Measurements from ENCODE around the gene KHDRBS2.

KHDRBS2 gene

DNA sequence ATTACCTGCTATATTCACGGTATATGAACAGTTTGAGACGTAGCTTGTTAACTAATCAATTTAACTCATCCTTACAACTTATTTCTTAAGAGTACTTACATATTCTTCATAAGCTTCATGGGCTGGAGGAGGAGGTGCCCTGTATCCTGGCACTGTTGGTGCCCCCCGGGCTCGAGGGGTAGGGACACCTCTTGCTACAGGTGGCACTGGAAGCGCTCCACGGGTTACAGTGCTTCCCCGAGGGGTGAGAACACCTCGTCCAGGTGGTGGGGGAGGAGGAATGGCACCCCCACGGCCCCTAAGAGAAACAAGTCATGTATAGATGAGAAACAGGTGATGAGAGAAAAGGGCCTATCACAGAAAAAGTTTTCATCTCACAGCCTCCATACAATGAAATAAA is 391.5 kb downstream of the KHDRBS2 start:
- TF ChIP-seq, protein P1, sequence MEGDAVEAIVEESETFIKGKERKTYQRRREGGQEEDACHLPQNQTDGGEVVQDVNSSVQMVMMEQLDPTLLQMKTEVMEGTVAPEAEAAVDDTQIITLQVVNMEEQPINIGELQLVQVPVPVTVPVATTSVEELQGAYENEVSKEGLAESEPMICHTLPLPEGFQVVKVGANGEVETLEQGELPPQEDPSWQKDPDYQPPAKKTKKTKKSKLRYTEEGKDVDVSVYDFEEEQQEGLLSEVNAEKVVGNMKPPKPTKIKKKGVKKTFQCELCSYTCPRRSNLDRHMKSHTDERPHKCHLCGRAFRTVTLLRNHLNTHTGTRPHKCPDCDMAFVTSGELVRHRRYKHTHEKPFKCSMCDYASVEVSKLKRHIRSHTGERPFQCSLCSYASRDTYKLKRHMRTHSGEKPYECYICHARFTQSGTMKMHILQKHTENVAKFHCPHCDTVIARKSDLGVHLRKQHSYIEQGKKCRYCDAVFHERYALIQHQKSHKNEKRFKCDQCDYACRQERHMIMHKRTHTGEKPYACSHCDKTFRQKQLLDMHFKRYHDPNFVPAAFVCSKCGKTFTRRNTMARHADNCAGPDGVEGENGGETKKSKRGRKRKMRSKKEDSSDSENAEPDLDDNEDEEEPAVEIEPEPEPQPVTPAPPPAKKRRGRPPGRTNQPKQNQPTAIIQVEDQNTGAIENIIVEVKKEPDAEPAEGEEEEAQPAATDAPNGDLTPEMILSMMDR (conservative IDR thresholded peaks at IDR 0.05; ENCODE audit: low read length): no peak
- no peak for TF ChIP-seq EZH2phosphoT487 (IDR thresholded peaks at IDR 0.05; ENCODE audit: borderline replicate concordance)
- Histone ChIP-seq H3K4me1 (ENCODE audit: insufficient read depth, low read length, poor library complexity, severe bottlenecking) (no peaks in the 10 kb centered on the region), H3K27me3 (ENCODE audit: insufficient read depth, low read length, poor library complexity, severe bottlenecking) (no peaks in the 10 kb centered on the region), H3K9me2 (replicated peaks; ENCODE audit: low read depth, low read length) (no peaks in the 10 kb centered on the region), H3K9ac (ENCODE audit: low read depth, low read length, poor library complexity, severe bottlenecking) (no peak overlapping the region), H3F3A (ENCODE audit: low read depth) (no peaks in the 10 kb centered on the region), H3K79me2 (ENCODE audit: insufficient read depth, low read length) (no peaks in the 10 kb centered on the region), H3K4me2 (ENCODE audit: low read depth, low read length, poor library complexity, severe bottlenecking) (no peak overlapping the region), H2AFZ (ENCODE audit: low read length) (no peak overlapping the region), H3K4me3 (ENCODE audit: low read length, poor library complexity, severe bottlenecking) (no peak overlapping the region), H4K20me1 (ENCODE audit: insufficient read depth, low read length, poor library complexity, severe bottlenecking) (no peaks in the 10 kb centered on the region), H3K36me3 (ENCODE audit: insufficient read depth, low read length) (no peaks in the 10 kb centered on the region), H3K9me3 (ENCODE audit: insufficient read depth, low read depth, low read length) (no peaks in the 10 kb centered on the region)

DNA sequence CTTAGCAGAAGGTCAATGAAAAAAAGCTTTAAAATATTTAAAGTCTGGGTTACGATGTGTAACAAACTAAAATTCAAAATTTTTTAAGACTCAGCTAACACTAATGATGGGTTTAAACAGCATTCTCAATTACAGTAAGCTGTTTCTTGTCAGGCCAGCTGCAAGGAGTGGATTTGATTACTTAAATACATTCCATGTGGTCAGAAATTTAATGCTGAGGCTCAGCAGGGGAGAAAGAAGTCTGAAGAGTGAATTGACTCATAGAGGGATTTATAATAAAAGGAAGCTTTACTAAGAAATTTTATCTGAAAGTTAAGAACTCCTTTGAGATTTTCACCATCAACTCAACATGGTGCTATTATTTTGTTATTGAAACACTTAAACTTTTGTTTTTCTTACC is 398.6 kb downstream of the KHDRBS2 start:
- Histone ChIP-seq H3K4me2 (ENCODE audit: low read depth, low read length, poor library complexity, severe bottlenecking) (no peak overlapping the region), H3K9me2 (replicated peaks; ENCODE audit: low read depth, low read length) (no peaks in the 10 kb centered on the region), H3K9ac (ENCODE audit: low read depth, low read length, poor library complexity, severe bottlenecking) (no peak overlapping the region), H3K4me3 (ENCODE audit: low read length, poor library complexity, severe bottlenecking) (no peak overlapping the region), H3K36me3 (ENCODE audit: insufficient read depth, low read length) (no peaks in the 10 kb centered on the region), H3K9me3 (ENCODE audit: insufficient read depth, low read depth, low read length) (no peaks in the 10 kb centered on the region), H3K4me1 (ENCODE audit: insufficient read depth, low read length, poor library complexity, severe bottlenecking) (no peaks in the 10 kb centered on the region), H3K79me2 (ENCODE audit: insufficient read depth, low read length) (no peaks in the 10 kb centered on the region), H4K20me1 (ENCODE audit: insufficient read depth, low read length, poor library complexity, severe bottlenecking) (no peaks in the 10 kb centered on the region), H2AFZ (ENCODE audit: low read length) (no peak overlapping the region), H3K27me3 (ENCODE audit: insufficient read depth, low read length, poor library complexity, severe bottlenecking) (no peaks in the 10 kb centered on the region), H3F3A (ENCODE audit: low read depth) (no peaks in the 10 kb centered on the region)
- TF ChIP-seq, protein P1 (conservative IDR thresholded peaks at IDR 0.05; ENCODE audit: low read length): no peak
- no peak for TF ChIP-seq EZH2phosphoT487 (IDR thresholded peaks at IDR 0.05; ENCODE audit: borderline replicate concordance)

DNA sequence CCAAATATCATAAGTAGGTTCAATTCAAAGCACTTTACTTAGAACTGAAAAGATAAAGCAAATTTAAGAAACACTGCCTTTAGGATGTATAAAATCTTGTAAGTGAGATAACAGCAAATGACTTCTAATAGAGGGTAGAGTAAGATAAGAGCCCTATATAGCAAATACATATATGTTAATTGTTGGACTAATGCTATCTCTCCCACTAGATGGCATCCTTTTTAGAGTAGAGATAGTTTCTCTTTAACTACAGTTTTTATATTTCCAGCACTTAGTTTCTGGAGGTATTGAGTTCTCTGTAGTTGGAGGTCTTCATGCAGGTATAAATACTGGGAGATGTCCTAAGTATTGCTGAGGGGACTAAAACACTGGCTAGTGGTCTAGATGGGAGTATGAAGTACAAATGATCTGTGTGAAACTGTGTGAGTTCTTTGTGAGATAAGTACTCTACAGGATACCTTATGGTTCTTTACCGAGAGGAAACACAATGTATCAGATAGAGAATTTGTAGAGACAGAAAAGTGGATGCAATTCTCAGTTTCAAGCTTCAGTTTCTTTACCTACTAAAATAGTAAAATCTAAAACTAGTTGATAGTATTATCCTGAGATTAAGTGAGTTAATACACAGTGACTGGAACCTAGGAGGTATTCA is 399.3 kb downstream of the KHDRBS2 start:
- no peaks in the 10 kb centered on the region for H4K20me1 ChIP-seq (ENCODE audit: insufficient read depth, low read length, poor library complexity, severe bottlenecking)
- H3K79me2 ChIP-seq (ENCODE audit: insufficient read depth, low read length): no peaks in the 10 kb centered on the region
- no peaks in the 10 kb centered on the region for H3K27me3 ChIP-seq (ENCODE audit: insufficient read depth, low read length, poor library complexity, severe bottlenecking)
- H3K9ac ChIP-seq (ENCODE audit: low read depth, low read length, poor library complexity, severe bottlenecking): no peak overlapping the region
- H3K9me3 ChIP-seq (ENCODE audit: insufficient read depth, low read depth, low read length): no peaks in the 10 kb centered on the region
- TF ChIP-seq EZH2phosphoT487 (IDR thresholded peaks at IDR 0.05; ENCODE audit: borderline replicate concordance): no peak
- TF ChIP-seq, protein P1 (conservative IDR thresholded peaks at IDR 0.05; ENCODE audit: low read length): peak; percentile 43
- no peak overlapping the region for H3K4me3 ChIP-seq (ENCODE audit: low read length, poor library complexity, severe bottlenecking)
- H3K4me1 ChIP-seq (ENCODE audit: insufficient read depth, low read length, poor library complexity, severe bottlenecking): no peaks in the 10 kb centered on the region
- H3F3A ChIP-seq (ENCODE audit: low read depth): no peaks in the 10 kb centered on the region
- H3K4me2 ChIP-seq (ENCODE audit: low read depth, low read length, poor library complexity, severe bottlenecking): no peak overlapping the region
- H3K9me2 ChIP-seq (replicated peaks; ENCODE audit: low read depth, low read length): no peaks in the 10 kb centered on the region
- no peak overlapping the region for H2AFZ ChIP-seq (ENCODE audit: low read length)
- no peaks in the 10 kb centered on the region for H3K36me3 ChIP-seq (ENCODE audit: insufficient read depth, low read length)
